H9 (cell line): ENCODE results near the gene STX1A. TPM values are rescaled to one million over a fixed set of nuclear protein-coding genes. Genes with fewer than 3 reads are reported as not detected.

Experiments
- DNase-seq: peaks from one replicate; pipeline ENCODE4 v3.0.0-alpha.2; 2017
- H2AFZ ChIP-seq: one replicate; pipeline ENCODE4 v1.6.1; 2013; ENCODE audit warnings: mild to moderate bottlenecking, low read length, control low read depth, moderate library complexity
- H2AK5ac ChIP-seq: 2 replicates; pipeline ENCODE4 v1.6.1; 2013; ENCODE audit warnings: low read length, control low read depth, mixed read lengths; ENCODE audit not compliant: insufficient read length
- H2BK120ac ChIP-seq: one replicate; pipeline ENCODE4 v1.6.1; 2013; ENCODE audit warnings: low read depth, mild to moderate bottlenecking, low read length, control low read depth, inconsistent platforms; ENCODE audit not compliant: poor library complexity, severe bottlenecking
- H2BK12ac ChIP-seq: 2 replicates; pipeline ENCODE4 v1.6.1; 2013; ENCODE audit warnings: low read length, control low read depth, mixed read lengths, low read depth; ENCODE audit not compliant: insufficient read length
- H2BK15ac ChIP-seq: 2 replicates; pipeline ENCODE4 v1.6.1; 2013; ENCODE audit warnings: low read depth, low read length, control low read depth
- H2BK20ac ChIP-seq: one replicate; pipeline ENCODE4 v1.6.1; 2013; ENCODE audit warnings: low read depth, mild to moderate bottlenecking, low read length, control low read depth, inconsistent platforms; ENCODE audit not compliant: poor library complexity, severe bottlenecking
- H2BK5ac ChIP-seq: 2 replicates; pipeline ENCODE4 v1.6.1; 2013; ENCODE audit warnings: low read length, control low read depth, mixed read lengths; ENCODE audit not compliant: insufficient read length
- H3K14ac ChIP-seq: 2 replicates; pipeline ENCODE4 v1.6.1; 2013; ENCODE audit warnings: low read length, control low read depth; ENCODE audit not compliant: insufficient read depth
- H3K18ac ChIP-seq: 2 replicates; pipeline ENCODE4 v1.6.1; 2013; ENCODE audit warnings: low read depth, mild to moderate bottlenecking, mixed read lengths, low read length, control low read depth; ENCODE audit not compliant: insufficient read length
- H3K23ac ChIP-seq: 2 replicates; pipeline ENCODE4 v1.6.1; 2013; ENCODE audit warnings: low read length, control low read depth, mixed read lengths, low read depth; ENCODE audit not compliant: insufficient read length
- H3K23me2 ChIP-seq: 2 replicates; pipeline ENCODE4 v1.6.1; 2013; ENCODE audit warnings: low read depth, mild to moderate bottlenecking, mixed read lengths, low read length, control low read depth; ENCODE audit not compliant: insufficient read length, poor library complexity, severe bottlenecking
- H3K27ac ChIP-seq: 2 replicates; pipeline ENCODE4 v1.5.1; 2013; ENCODE audit warnings: low read length, control low read depth, mixed read lengths, low read depth; ENCODE audit not compliant: insufficient read length
- H3K27me3 ChIP-seq: 2 replicates; pipeline ENCODE4 v1.6.1; 2013; ENCODE audit warnings: low read length, control low read depth, inconsistent platforms; ENCODE audit not compliant: insufficient read depth
- H3K4ac ChIP-seq: 2 replicates; pipeline ENCODE4 v1.6.1; 2013; ENCODE audit warnings: low read depth, mild to moderate bottlenecking, control low read depth, inconsistent platforms, low read length, moderate library complexity
- H3K4me1 ChIP-seq: 2 replicates; pipeline ENCODE4 v1.6.1; 2013; ENCODE audit warnings: low read length, control low read depth, inconsistent platforms; ENCODE audit not compliant: insufficient read depth
- H3K4me2 ChIP-seq: 2 replicates; pipeline ENCODE4 v1.6.1; 2013; ENCODE audit warnings: low read length, control low read depth, mixed read lengths; ENCODE audit not compliant: insufficient read length, insufficient read depth
- H3K56ac ChIP-seq: 2 replicates; pipeline ENCODE4 v1.6.1; 2013; ENCODE audit warnings: low read depth, mild to moderate bottlenecking, mixed read lengths, low read length, control low read depth; ENCODE audit not compliant: insufficient read length
- H3K79me1 ChIP-seq: 2 replicates; pipeline ENCODE4 v1.6.1; 2013; ENCODE audit warnings: low read depth, mild to moderate bottlenecking, moderate library complexity, low read length, control low read depth, inconsistent platforms; ENCODE audit not compliant: insufficient read depth, poor library complexity, severe bottlenecking
- H3K79me2 ChIP-seq: 2 replicates; pipeline ENCODE4 v1.6.1; 2013; ENCODE audit warnings: low read length, control low read depth, inconsistent platforms; ENCODE audit not compliant: insufficient read depth
- H3K9ac ChIP-seq: 2 replicates; pipeline ENCODE4 v1.6.1; 2013; ENCODE audit warnings: low read length, control low read depth, mixed read lengths; ENCODE audit not compliant: insufficient read length; ENCODE audit errors: extremely low read depth
- H3K9me3 ChIP-seq: one replicate; pipeline ENCODE4 v1.6.1; 2013; ENCODE audit warnings: low read depth, low read length, inconsistent platforms; ENCODE audit not compliant: control insufficient read depth
- H3T11ph ChIP-seq: one replicate; pipeline ENCODE4 v1.6.1; 2013; ENCODE audit warnings: mild to moderate bottlenecking, low read length, control low read depth, inconsistent platforms
- H4K20me1 ChIP-seq: one replicate; pipeline ENCODE4 v1.6.1; 2013; ENCODE audit not compliant: control insufficient read depth, insufficient read length, insufficient read depth
- H4K5ac ChIP-seq: 2 replicates; pipeline ENCODE4 v1.6.1; 2013; ENCODE audit warnings: low read depth, mild to moderate bottlenecking, mixed read lengths, low read length, control low read depth; ENCODE audit not compliant: insufficient read length
- H4K8ac ChIP-seq: replicated peaks from 2 replicates; pipeline ENCODE4 v1.6.1; 2013; ENCODE audit warnings: low read length, control low read depth, mixed read lengths, low read depth; ENCODE audit not compliant: insufficient read length
- H4K91ac ChIP-seq: 2 replicates; pipeline ENCODE4 v1.6.1; 2013; ENCODE audit warnings: low read depth, mild to moderate bottlenecking, moderate library complexity, mixed read lengths, low read length, control low read depth; ENCODE audit not compliant: insufficient read length
- H3K27ac Mint-ChIP-seq, 3 experiments: 2 replicates in 2 of 3; 3 replicates in 1 of 3; pipeline ENCODE4 v1.8.0; 2020 to 2021; ENCODE audit warnings: mixed read lengths in 3 of 3, mild to moderate bottlenecking in 1 of 3, moderate library complexity in 1 of 3
- H3K27me3 Mint-ChIP-seq: 2 replicates; pipeline ENCODE4 v1.8.0; 2021; ENCODE audit warnings: low read depth, mild to moderate bottlenecking, moderate library complexity, mixed read lengths
- H3K36me3 Mint-ChIP-seq, 3 experiments: 2 replicates in 2 of 3; 3 replicates in 1 of 3; pipeline ENCODE4 v1.8.0; 2020 to 2021; ENCODE audit warnings: low read depth in 3 of 3, mixed read lengths in 3 of 3; ENCODE audit not compliant: insufficient read depth in 1 of 3
- H3K4me1 Mint-ChIP-seq, 2 experiments: 2 replicates each; pipeline ENCODE4 v1.8.0; 2020; ENCODE audit warnings: mixed read lengths in 2 of 2
- H3K4me3 Mint-ChIP-seq, 2 experiments: 2 replicates in 1 of 2; 3 replicates in 1 of 2; pipeline ENCODE4 v1.8.0; 2020 to 2021; ENCODE audit warnings: mild to moderate bottlenecking in 2 of 2, mixed read lengths in 2 of 2, moderate library complexity in 1 of 2
- H3K9me3 Mint-ChIP-seq, 2 experiments: 2 replicates in 1 of 2; 3 replicates in 1 of 2; pipeline ENCODE4 v1.8.0; 2020; ENCODE audit warnings: mild to moderate bottlenecking in 2 of 2, mixed read lengths in 2 of 2, moderate library complexity in 1 of 2
- WGBS: extraction: QIAGEN DNeasy Blood & Tissue Kit; methylation state at CpG from one replicate; pipeline ENCODE4 v1.1.7; 2013; ENCODE audit warnings: missing lambda C conversion rate, low lambda C conversion rate, mixed read lengths; ENCODE audit not compliant: insufficient read length; ENCODE audit errors: extremely low coverage; 5-methylcytosine and 5-hydroxymethylcytosine counted together
- total RNA-seq: library from RNA; stranded (reverse); gene quantifications from 2 replicates; pipeline ENCODE4 v1.2.1, GENCODE V29; 2021
- TF ChIP-seq, protein P1 (sequence below): fragments of 200-600 bp; sonication (generic); conservative IDR thresholded peaks from 3 replicates; pipeline ENCODE4 v1.8.0; 2021; ENCODE audit warnings: antibody characterized with exemption, mild to moderate bottlenecking

STX1A gene
- total RNA-seq, 1 experiment from 2014 or later, result 10.1 TPM

GRCh38 chr7:73669858-73670385, 49.5 kb downstream of the STX1A start:
- peaks cover 0 to 7% (median 4%) of the 10 kb centered on the region in 3 experiments; a peak in 3 of 7 replicates for H3K36me3 Mint-ChIP-seq
- Histone ChIP-seq H3K56ac (no peak overlapping the region), H2AFZ (no peak overlapping the region), H4K20me1 (no peaks in the 10 kb centered on the region), H4K8ac (no peak overlapping the region), H2BK120ac (no peak overlapping the region), H3K9me3 (no peaks in the 10 kb centered on the region), H3K4me1 (no peaks in the 10 kb centered on the region), H3K4ac (no peak overlapping the region), H2BK12ac (no peak overlapping the region), H4K5ac (no peak overlapping the region), H3K4me2 (no peak overlapping the region), H3K23me2 (peaks cover 10% of the 10 kb centered on the region), H3K18ac (no peak overlapping the region), H3K14ac (no peak overlapping the region), H2BK20ac (no peak overlapping the region), H3K27ac (no peak overlapping the region), H3K23ac (no peak overlapping the region), H4K91ac (no peak overlapping the region), H3K9ac (no peak overlapping the region), H3K79me1 (no peaks in the 10 kb centered on the region), H3T11ph (no peak overlapping the region), H2AK5ac (no peak overlapping the region), H3K27me3 (no peaks in the 10 kb centered on the region), H2BK15ac (no peak overlapping the region), H3K79me2 (no peaks in the 10 kb centered on the region), H2BK5ac (no peak overlapping the region)
- H3K9me3 Mint-ChIP-seq, result no peaks in the 10 kb centered on the region
- WGBS, result no CpG with 5 or more reads among the region's 12 CpGs
- H3K27me3 Mint-ChIP-seq, result peaks cover 25% of the 10 kb centered on the region
- DNase-seq, result no peak
- H3K27ac Mint-ChIP-seq, result no peak overlapping the region
- H3K4me3 Mint-ChIP-seq, result peak overlapping the region in 1 of 2 experiments; percentile 6; a peak in 1 of 5 replicates
- TF ChIP-seq, protein P1, sequence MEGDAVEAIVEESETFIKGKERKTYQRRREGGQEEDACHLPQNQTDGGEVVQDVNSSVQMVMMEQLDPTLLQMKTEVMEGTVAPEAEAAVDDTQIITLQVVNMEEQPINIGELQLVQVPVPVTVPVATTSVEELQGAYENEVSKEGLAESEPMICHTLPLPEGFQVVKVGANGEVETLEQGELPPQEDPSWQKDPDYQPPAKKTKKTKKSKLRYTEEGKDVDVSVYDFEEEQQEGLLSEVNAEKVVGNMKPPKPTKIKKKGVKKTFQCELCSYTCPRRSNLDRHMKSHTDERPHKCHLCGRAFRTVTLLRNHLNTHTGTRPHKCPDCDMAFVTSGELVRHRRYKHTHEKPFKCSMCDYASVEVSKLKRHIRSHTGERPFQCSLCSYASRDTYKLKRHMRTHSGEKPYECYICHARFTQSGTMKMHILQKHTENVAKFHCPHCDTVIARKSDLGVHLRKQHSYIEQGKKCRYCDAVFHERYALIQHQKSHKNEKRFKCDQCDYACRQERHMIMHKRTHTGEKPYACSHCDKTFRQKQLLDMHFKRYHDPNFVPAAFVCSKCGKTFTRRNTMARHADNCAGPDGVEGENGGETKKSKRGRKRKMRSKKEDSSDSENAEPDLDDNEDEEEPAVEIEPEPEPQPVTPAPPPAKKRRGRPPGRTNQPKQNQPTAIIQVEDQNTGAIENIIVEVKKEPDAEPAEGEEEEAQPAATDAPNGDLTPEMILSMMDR, result no peak
- H3K4me1 Mint-ChIP-seq, result peaks cover 10 to 35% of the 10 kb centered on the region in 2 experiments
